OCI-LY3 (cell line): Measurements from ENCODE around the gene AIFM1.

Experiments used
- H2AFZ ChIP-seq: fragments of 200-600, 300-600 bp; shearing (Covaris generic); 2 replicates; pipeline ENCODE4 v1.6.0; 2014; ENCODE audit warnings: antibody characterized with exemption, low read depth, low read length
- H3K27ac ChIP-seq: fragments of 200-600, 300-600 bp; sonication (generic); 2 replicates; pipeline ENCODE4 v1.5.1; 2014; ENCODE audit warnings: mild to moderate bottlenecking, low read length, moderate library complexity, mixed read lengths
- H3K27me3 ChIP-seq: fragments of 200-600, 300-600 bp; sonication (generic); 2 replicates; pipeline ENCODE4 v1.6.1; 2014; ENCODE audit warnings: low read depth, low read length, mixed read lengths
- H3K36me3 ChIP-seq: fragments of 200-600, 300-600 bp; sonication (generic); replicated peaks from 2 replicates; pipeline ENCODE3; 2014; ENCODE audit warnings: low read depth, low read length, mixed read lengths
- H3K4me1 ChIP-seq: fragments of 300-600, 200-600 bp; sonication (generic); 2 replicates; pipeline ENCODE4 v1.6.1; 2014; ENCODE audit warnings: low read length, mixed read lengths
- H3K4me2 ChIP-seq: fragments of 200-600, 300-600 bp; sonication (generic); 2 replicates; pipeline ENCODE4 v1.6.1; 2014; ENCODE audit warnings: low read length, mixed read lengths
- H3K4me3 ChIP-seq: fragments of 300-600, 200-600 bp; sonication (generic); 2 replicates; pipeline ENCODE4 v1.5.1; 2014; ENCODE audit warnings: antibody characterized with exemption, mild to moderate bottlenecking, low read length, moderate library complexity
- H3K79me2 ChIP-seq: fragments of 300-600, 200-600 bp; shearing (Covaris generic); 2 replicates; pipeline ENCODE4 v1.6.1; 2014; ENCODE audit warnings: mild to moderate bottlenecking, low read length, mixed read lengths
- H3K9ac ChIP-seq: fragments of 300-600, 200-600 bp; shearing (Covaris generic); 2 replicates; pipeline ENCODE4 v1.6.0; 2014; ENCODE audit warnings: mild to moderate bottlenecking, low read length, moderate library complexity
- H3K9me3 ChIP-seq: fragments of 200-600, 300-600 bp; shearing (Covaris generic); 2 replicates; pipeline ENCODE4 v1.6.1; 2014; ENCODE audit warnings: low read length, mixed read lengths; ENCODE audit not compliant: insufficient read depth
- H4K20me1 ChIP-seq: fragments of 200-600, 300-600 bp; sonication (generic); 2 replicates; pipeline ENCODE4 v1.6.1; 2016; ENCODE audit warnings: low read length, mixed read lengths; ENCODE audit not compliant: insufficient read depth
- CTCF ChIP-seq: fragments of 200-600, 300-600 bp; sonication (generic); IDR thresholded peaks from 2 replicates; pipeline ENCODE4 v1.5.1; 2014; ENCODE audit warnings: antibody characterized with exemption, low read length, low read depth
- EZH2phosphoT487 ChIP-seq: fragments of 200-600 bp; shearing (Covaris generic); IDR thresholded peaks from 2 replicates; pipeline ENCODE4 v1.6.1; 2018; ENCODE audit warnings: antibody characterized with exemption, mixed run types, low read depth

The AIFM1 gene

DNA sequence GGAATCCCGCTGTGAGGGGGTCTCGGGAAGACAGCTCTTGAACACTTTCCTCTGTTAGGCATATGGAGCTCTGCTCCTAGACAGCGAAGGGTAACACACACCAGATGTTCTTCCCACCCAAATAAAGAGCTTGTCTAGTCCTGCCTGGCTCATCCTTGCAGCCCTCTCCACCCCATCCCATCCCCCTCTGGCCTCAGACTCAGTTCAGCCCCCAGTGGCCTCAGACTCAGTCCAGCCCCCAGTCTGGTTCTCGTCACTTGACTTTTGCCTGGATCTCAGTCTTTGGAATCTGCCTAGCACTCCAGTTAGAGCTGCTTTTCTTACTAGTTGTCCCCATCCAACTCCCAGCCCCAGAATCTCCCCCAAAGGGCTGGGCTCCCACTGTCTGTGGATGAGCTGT, 21.0 kb upstream of the AIFM1 start:
- Histone ChIP-seq H3K27ac (no peak overlapping the region), H3K27me3 (no peaks in the 10 kb centered on the region), H3K9me3 (no peaks in the 10 kb centered on the region), H3K4me1 (peaks cover 31% of the 10 kb centered on the region), H3K4me3 (no peak overlapping the region), H4K20me1 (no peaks in the 10 kb centered on the region; the same call in 1 of the 2 replicates), H3K4me2 (no peak overlapping the region), H3K79me2 (peaks cover 13% of the 10 kb centered on the region), H2AFZ (no peak overlapping the region), H3K9ac (no peak overlapping the region), H3K36me3 (peaks cover 18% of the 10 kb centered on the region)
- TF ChIP-seq EZH2phosphoT487 = no peak
- TF ChIP-seq CTCF = no peak

- Histone ChIP-seq H3K36me3 (peaks cover 29% of the 10 kb centered on the region), H3K9ac (no peak overlapping the region), H3K79me2 (peaks cover 30% of the 10 kb centered on the region), H3K27me3 (no peaks in the 10 kb centered on the region), H3K4me1 (peaks cover 32% of the 10 kb centered on the region), H2AFZ (no peak overlapping the region), H3K4me2 (no peak overlapping the region), H3K27ac (no peak overlapping the region), H4K20me1 (peaks cover 9% of the 10 kb centered on the region; the same call in 1 of the 2 replicates), H3K4me3 (no peak overlapping the region), H3K9me3 (no peaks in the 10 kb centered on the region)
- TF ChIP-seq EZH2phosphoT487 (no peak), CTCF (no peak)
These were observed 19.2 kb upstream of the AIFM1 start for GRCh38 chrX:130184857-130185256.

DNA sequence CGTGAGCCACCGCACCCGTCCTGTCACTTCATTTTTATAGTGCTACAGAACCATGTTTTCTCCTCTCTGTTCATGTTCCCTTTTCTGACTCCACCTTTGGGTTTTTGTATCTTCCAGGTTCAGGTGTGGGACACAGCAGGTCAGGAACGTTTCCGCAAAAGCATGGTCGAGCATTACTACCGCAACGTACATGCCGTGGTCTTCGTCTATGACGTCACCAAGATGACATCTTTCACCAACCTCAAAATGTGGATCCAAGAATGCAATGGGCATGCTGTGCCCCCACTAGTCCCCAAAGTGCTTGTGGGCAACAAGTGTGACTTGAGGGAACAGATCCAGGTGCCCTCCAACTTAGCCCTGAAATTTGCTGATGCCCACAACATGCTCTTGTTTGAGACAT, 18.5 kb upstream of the AIFM1 start:
- H3K4me1 ChIP-seq = peaks cover 39% of the 10 kb centered on the region
- peaks cover 16% of the 10 kb centered on the region; the same call in 1 of the 2 replicates for H4K20me1 ChIP-seq
- TF ChIP-seq CTCF = no peak
- no peak for TF ChIP-seq EZH2phosphoT487
- H2AFZ ChIP-seq = no peak overlapping the region
- H3K9ac ChIP-seq = no peak overlapping the region
- no peak overlapping the region for H3K4me3 ChIP-seq
- H3K36me3 ChIP-seq = peaks cover 36% of the 10 kb centered on the region
- H3K4me2 ChIP-seq = peak overlapping the region; percentile 4
- peak overlapping the region; percentile 68 for H3K27ac ChIP-seq
- H3K79me2 ChIP-seq = peaks cover 37% of the 10 kb centered on the region
- no peaks in the 10 kb centered on the region for H3K27me3 ChIP-seq
- H3K9me3 ChIP-seq = no peaks in the 10 kb centered on the region

- peaks cover 68% of the 10 kb centered on the region for H3K4me1 ChIP-seq
- no peak overlapping the region for H3K9ac ChIP-seq
- no peak overlapping the region for H2AFZ ChIP-seq
- peaks cover 79% of the 10 kb centered on the region for H3K79me2 ChIP-seq
- no peak overlapping the region for H3K4me3 ChIP-seq
- peaks cover 34% of the 10 kb centered on the region for H4K20me1 ChIP-seq
- H3K27ac ChIP-seq = no peak overlapping the region
- TF ChIP-seq EZH2phosphoT487 (no peak), CTCF (no peak)
- H3K36me3 ChIP-seq = peaks cover 55% of the 10 kb centered on the region
- no peak overlapping the region for H3K4me2 ChIP-seq
- H3K27me3 ChIP-seq = no peaks in the 10 kb centered on the region
- no peaks in the 10 kb centered on the region for H3K9me3 ChIP-seq
These were observed 14.1 kb upstream of the AIFM1 start for GRCh38 chrX:130179579-130180215.
